GM19351 (cell line): Measurements from ENCODE around the gene SIGLEC7.

Source experiments
- ATAC-seq: cut with Tn5 transposase; IDR thresholded peaks from one replicate; pipeline ENCODE4 v1.9.1; 2021; ENCODE audit warnings: mild to moderate bottlenecking, moderate library complexity; ENCODE audit not compliant: unreplicated experiment

The SIGLEC7 gene

DNA sequence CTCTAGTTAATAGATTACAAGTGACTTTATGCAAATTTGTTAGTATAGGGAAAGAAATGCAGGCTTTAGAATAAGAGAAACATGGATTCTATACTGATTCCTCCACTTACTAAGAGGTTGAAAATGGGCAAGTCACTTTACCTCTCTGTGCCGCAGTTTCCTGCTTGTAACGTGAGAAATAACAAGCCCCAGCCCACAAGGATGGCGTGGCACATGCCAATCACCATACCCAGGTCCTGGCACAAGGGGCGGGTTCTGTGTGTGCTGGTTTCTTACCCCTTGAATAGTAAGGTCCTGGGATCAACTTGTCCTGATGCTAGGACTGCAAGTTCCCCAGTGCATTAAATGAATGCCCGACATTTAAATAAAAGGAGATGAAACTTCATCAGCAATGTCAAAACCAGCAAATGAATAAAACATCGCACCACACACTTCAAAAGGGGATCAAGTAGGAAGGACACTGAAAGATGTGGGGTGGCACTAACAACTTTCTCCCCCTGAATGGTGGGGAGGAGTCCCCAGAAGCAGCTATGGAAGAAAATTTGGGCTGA, 25.3 kb upstream of the SIGLEC7 start:
- ATAC-seq = no peak

DNA sequence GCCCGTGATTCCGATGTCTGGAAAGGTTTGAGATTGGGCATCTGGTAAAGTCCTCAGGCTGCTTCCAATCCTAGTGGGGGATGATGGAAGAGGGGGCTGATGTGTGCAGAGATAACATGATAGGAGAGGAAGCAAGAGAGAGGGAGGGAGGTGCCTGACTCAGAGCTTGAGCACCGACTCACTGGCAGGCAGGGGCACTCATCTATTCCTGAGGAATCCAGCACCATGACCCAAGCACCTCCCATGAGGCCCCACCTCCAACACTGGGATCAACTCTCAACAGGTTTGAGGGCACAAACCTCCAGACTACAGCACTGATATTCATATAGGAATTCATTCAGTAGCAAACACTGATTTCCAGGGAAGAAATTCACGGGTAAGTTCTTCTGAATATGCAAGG, 23.0 kb upstream of the SIGLEC7 start:
- ATAC-seq = no peak

- no peak for ATAC-seq
These were observed 22.5 kb upstream of the SIGLEC7 start for GRCh38 chr19:51119611-51120010.

DNA sequence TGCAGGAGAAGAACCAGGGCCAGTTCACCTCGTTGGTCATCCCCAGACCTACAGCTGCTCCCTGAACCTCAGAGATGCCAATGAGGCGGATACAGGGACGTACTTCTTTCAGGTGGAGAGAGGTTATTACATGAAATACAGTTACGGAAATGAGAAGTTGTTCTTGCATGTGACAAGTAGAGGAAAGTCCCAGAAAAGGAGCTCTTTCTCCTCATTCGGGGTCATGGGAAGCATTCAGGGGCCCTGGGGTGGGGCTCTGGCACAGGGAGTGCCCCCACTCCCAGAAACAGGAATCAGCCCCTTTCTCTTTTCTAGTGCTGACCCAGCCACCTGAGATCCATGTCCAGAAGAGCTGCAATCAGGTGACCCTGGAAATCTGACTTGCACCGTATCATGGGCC, 21.9 kb upstream of the SIGLEC7 start:
- ATAC-seq = no peak

GRCh38 chr19:51121257-51121656, 20.8 kb upstream of the SIGLEC7 start:
- no peak for ATAC-seq

GRCh38 chr19:51122112-51122981, 19.8 kb upstream of the SIGLEC7 start:
- ATAC-seq = no peak

DNA sequence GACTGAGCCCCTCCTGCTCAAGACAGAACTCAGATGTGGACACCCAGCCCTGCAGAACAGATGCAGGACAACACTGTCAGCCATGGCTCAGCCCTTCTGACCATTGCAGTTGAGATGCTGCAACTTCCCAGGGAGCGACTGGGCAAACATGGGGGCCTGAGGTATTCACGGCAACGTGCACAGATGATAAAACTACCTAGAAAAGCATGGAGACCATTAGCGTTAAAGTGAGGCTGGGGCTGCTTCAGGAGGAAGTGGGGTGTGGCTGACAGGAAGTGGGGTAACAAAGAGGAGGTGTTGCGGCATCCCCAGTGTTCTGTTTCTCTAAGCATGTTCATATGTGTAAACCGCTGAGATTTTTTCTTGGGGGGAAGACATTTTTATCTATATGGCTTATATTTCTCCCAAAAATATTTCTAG, 18.7 kb upstream of the SIGLEC7 start:
- no peak for ATAC-seq

DNA sequence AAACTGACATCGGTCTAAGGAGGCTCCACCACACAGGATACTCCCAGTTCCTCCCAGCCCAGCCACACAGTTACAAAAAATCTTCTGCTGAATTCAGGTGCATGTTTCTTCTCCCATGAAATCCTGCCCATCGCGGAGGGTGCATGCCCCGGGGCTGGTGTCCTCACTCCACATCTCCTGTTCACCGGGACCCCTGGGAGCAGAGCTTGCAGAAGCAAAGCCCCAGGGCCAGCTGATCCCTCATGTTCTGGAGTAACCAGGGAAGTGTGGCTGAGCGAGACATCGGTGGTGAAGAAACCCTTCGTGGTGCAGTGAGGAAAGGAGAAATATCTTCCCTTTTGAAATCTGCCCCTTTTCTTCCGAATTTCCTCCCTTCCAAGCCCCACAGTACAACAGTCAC, 18.3 kb upstream of the SIGLEC7 start:
- no peak for ATAC-seq

GRCh38 chr19:51124216-51124615, 17.9 kb upstream of the SIGLEC7 start:
- no peak for ATAC-seq

GRCh38 chr19:51124729-51125128, 17.4 kb upstream of the SIGLEC7 start, which contains the start of gene SIGLEC9:
Gene SIGLEC9, plus strand, starts transcription at chr19:51124906. Its CDS starts 69 bp downstream, at chr19:51124975.
- no peak for ATAC-seq

GRCh38 chr19:51125421-51126075, 16.6 kb upstream of the SIGLEC7 start:
- no peak for ATAC-seq

GRCh38 chr19:51127032-51127431, 15.1 kb upstream of the SIGLEC7 start:
- no peak for ATAC-seq

DNA sequence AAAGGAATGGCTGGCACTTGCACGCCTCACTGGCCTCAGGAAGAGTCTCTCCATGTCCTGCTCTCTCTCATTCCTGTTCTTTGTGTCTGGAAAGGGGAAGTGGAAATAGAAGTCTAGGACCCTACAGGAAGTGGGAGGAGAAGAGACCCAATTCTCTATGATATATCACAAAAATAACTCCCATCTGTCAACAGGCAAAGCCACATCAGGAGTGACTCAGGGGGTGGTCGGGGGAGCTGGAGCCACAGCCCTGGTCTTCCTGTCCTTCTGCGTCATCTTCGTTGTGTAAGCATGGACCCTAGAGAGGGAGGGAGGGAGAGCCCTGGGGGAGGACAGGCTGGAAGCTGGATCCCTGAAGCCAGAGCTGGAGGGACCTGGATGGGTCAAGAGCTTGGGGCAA, 14.3 kb upstream of the SIGLEC7 start:
- no peak for ATAC-seq

DNA sequence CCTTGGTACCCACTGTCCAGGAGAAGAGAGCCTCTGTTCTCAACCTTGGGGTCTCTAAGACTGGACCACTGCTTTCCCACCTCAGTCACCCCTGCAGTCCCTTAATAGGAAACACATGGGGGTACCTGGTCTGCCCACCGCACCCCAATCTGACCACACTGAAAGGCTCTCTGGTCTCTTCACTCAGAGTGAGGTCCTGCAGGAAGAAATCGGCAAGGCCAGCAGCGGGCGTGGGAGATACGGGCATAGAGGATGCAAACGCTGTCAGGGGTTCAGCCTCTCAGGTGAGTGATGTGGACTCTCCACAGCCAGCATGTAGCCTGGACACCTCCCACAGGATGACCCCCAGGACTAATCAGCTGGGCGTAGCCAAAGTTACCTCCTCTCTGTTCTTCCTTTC, 13.9 kb upstream of the SIGLEC7 start:
- ATAC-seq = no peak

DNA sequence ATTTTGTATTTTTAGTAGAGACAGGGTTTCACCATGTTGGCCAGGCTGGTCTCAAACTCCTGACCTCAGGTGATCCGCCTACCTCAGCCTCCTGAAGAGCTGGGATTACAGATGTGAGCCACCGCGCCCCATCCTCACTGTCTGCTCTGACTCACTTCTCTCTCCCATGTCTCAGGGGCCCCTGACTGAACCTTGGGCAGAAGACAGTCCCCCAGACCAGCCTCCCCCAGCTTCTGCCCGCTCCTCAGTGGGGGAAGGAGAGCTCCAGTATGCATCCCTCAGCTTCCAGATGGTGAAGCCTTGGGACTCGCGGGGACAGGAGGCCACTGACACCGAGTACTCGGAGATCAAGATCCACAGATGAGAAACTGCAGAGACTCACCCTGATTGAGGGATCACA, 12.4 kb upstream of the SIGLEC7 start:
- no peak for ATAC-seq

DNA sequence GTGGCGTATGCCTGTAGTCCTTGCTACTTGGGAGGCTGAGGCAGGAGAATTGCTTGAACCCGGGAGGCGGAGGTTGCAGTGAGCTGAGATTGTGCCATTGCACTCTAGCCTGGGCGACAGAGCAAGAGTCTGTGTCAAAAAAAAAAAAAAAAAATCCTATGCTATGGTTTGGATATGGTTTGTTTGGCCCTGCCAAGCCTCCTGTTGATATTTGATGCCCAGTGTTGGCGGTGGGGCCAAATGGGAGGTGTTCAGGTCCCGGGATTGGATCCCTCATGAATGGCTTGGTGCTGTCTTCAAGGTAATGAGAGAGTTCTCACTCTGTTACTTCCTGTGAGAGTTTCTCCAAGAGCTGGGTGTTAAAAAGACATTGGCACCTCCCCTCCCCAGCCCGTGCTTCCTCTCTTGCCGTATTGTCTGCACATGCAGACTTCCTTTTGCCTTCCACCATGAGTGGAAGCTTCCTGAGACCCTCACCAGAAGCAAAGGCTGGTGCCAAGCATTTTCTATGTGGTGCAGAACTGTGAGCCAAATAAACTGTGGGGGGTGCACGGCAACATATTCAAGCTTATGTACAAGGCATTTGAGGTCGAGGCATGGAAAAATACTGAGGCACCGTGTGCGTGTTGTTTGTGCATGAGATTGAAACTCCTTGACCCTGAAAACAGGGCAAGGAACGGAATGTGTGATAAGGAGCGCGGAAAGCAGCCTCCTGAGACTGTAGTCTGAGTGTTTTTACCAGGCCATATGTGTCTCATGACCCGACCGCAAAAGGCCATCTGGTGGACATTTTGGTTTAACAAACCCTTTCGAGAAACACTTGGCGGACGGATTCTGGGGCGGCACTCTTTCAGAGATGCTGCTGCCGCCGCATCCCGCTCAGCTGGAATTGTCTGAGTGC, 10.1 kb upstream of the SIGLEC7 start:
- no peak for ATAC-seq

- no peak for ATAC-seq
These were observed 7.1 kb upstream of the SIGLEC7 start for GRCh38 chr19:51135004-51135403.

- no peak for ATAC-seq
These were observed 5.9 kb upstream of the SIGLEC7 start for GRCh38 chr19:51135986-51136762.

DNA sequence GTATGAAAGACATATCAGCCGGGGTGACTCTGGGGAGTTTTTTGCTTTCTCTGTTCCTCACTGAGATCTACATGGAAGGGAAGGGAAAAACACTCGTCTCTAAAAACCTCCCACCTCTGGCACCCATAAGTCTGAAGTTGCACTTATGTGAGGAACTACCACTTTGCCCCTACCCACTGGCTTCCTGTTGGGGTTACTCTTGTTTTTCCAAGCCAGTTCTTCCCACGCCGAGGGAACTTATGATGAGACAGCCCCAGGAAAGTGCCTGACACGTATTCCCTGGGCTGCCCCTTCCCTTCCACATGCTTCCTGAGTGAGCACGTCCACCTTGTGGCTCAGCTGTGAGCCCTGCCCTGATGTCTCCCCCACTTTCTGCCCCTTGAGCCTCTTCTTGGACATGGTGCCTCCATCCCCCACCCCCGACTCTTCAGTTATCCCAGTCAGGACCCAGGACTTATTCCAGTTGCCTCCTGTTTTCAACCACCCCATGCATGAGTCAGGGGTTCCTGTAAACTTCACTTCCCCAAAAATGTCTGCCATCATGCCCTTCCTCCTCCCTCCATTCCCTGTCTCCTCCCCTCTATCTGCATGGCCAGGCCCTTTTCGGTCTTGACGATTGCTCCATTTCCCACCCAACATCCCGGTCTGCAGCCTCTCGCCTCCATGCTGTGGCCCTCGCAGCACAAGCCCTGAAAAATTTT, 5.1 kb upstream of the SIGLEC7 start:
- no peak for ATAC-seq
